ENCODE data around the gene DCTN3.

DCTN3 gene

DNA sequence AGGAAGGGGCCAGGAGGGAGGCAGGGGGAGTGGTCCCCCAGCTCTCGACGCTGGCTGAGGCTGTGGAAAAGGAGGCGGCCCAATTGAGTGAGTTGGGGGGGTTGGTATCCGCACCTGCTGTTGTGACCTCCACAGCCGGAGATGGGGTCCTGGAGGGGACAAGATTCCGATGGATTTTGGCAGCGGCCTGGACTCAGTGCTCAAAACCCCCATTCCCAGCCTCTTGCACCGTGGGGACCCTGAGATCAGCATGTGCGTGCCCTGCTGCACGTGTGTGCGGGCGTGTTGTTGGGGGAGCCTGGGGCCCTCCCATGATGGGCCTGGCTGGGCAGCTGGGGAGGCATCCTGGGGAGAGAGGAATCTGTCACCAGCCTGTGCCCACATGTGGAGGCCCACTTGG lies 45.7 kb downstream of the DCTN3 start:
- TF ChIP-seq, protein P1, sequence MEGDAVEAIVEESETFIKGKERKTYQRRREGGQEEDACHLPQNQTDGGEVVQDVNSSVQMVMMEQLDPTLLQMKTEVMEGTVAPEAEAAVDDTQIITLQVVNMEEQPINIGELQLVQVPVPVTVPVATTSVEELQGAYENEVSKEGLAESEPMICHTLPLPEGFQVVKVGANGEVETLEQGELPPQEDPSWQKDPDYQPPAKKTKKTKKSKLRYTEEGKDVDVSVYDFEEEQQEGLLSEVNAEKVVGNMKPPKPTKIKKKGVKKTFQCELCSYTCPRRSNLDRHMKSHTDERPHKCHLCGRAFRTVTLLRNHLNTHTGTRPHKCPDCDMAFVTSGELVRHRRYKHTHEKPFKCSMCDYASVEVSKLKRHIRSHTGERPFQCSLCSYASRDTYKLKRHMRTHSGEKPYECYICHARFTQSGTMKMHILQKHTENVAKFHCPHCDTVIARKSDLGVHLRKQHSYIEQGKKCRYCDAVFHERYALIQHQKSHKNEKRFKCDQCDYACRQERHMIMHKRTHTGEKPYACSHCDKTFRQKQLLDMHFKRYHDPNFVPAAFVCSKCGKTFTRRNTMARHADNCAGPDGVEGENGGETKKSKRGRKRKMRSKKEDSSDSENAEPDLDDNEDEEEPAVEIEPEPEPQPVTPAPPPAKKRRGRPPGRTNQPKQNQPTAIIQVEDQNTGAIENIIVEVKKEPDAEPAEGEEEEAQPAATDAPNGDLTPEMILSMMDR (IDR thresholded peaks at IDR 0.05; ENCODE audit: insufficient read depth, missing control alignments): no peak
- FAIRE-seq: no peak
- DNase-seq (ENCODE audit: insufficient read length, low spot score): no peak

DNA sequence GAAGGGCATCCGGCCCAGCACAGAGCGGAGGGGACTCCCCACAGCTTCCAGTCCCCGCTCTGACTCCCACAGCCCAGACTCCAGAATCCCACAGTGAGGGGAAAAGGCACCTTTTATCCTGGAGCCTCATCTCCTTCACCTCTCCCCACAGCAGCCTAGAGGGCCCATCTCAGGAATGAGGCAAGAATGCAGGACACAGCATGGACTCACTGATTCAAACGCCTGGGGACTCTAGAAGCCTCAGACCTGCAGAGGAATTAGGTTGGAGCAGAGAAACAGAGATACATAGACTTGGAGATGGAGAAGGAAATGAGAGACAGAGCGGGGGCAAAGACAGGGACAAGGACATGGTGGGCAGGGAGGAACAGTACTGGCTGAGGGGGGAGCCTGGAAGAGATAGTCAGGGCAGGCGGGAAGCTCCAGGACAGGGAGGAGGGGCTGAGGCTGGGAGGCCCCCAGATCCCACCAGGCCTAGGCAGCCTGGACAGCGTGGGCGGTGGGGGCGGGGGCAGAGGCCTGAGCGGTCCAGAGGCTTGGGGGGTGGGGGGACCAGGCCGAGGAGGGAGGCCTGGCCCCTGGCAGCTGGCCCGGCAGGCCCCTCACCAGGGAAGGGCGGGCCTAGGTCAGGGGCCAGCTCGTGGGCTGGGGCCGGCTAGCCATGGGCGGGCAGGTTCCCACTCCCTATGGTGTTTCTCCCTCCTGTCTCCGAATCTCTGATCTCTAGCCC lies 46.5 kb downstream of the DCTN3 start:
- DNase-seq (ENCODE audit: insufficient read length, low spot score) (no peak), FAIRE-seq (no peak)
- TF ChIP-seq, protein P1 (IDR thresholded peaks at IDR 0.05; ENCODE audit: insufficient read depth, missing control alignments): no peak

DNA sequence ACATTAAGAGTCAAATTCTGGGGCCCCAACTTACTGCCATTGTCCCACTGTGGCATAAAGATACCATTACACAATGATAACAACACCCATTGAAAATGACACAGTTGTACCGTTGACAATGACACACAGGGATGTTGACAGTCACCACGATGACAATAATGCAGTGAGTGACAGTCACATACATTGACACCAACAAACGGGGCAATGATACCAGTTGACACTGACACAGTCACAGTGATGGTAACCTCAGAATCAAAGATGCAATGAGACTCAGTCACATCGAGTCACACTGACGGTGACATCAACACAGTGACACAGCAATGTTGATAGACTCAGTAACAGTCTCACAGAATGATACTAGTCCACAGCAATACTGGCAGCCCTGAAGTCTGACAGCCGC lies 47.7 kb downstream of the DCTN3 start:
- no peak for DNase-seq (ENCODE audit: insufficient read length, low spot score)
- TF ChIP-seq, protein P1 (IDR thresholded peaks at IDR 0.05; ENCODE audit: insufficient read depth, missing control alignments): no peak
- no peak for FAIRE-seq

DNA sequence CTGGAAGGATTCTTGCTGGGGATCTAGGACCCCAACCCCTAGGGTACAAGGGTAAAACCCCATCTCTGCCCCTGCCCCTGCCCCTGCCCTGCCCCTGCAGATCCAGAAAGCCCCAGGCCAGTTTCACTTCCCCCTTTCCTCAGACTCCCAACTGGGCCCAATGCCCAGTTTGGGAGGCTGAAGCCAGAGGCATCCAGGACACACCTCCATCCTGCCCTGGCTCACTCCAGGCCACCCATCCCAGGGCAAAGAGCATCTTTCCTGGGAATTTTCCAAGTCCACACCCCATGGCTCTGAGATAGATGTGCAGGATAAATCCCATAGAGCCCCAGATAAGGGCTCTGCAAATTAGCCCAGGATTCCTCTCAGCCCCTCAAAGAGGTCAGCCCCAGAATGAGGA lies 48.2 kb downstream of the DCTN3 start:
- TF ChIP-seq, protein P1 (IDR thresholded peaks at IDR 0.05; ENCODE audit: insufficient read depth, missing control alignments): no peak
- FAIRE-seq (no peak), DNase-seq (ENCODE audit: insufficient read length, low spot score) (no peak)

DNA sequence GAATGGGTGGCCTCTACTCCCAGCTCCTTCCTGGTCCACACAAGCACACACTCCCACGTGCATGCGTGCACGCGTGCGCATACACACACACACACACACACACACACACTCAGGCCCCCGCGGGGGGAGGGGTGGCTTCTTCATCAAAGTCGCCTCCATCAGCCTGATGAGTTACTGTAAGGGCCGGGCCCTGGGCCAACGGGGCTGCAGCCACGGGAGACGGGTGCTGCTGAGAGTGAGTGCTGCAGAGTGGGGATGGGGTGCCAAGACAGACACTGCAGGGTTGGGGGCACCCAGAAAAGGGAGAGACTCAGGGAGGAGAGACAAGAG lies 48.8 kb downstream of the DCTN3 start:
- TF ChIP-seq, protein P1 (IDR thresholded peaks at IDR 0.05; ENCODE audit: insufficient read depth, missing control alignments): no peak
- FAIRE-seq (no peak), DNase-seq (ENCODE audit: insufficient read length, low spot score) (no peak)

DNA sequence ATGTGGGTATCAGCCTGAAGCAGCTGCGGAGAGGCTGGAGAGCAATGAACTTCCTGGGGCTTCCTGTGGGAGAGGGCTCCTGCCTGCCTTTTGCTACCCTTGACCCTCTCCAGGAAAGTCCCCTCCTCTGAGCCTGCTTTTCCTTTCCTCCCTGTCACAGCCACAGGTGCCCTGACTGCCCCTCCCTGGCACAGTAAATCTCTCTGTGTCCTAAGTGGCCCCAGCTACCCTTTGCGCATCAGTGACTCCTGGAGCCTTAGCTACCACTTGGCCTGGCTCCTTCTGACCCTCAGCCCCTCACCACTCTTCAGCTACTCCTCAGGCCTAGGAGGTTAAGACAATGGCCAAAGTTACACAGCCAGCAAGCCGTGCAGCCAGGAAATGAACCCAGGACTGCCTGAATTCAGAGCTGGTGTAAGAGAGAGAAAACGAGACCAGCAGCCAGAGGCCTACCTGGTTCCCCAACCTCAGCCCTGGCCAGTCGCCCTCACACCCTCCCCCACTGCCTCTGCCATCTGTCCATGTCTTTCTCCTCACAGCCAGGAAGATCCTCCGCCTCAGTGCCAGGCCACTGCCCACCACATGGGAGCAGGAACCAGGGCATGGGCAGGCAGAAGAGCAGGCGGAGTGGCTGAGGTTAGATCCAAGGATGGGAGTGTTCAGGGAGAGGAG lies 49.4 kb downstream of the DCTN3 start:
- TF ChIP-seq, protein P1 (IDR thresholded peaks at IDR 0.05; ENCODE audit: insufficient read depth, missing control alignments): no peak
- DNase-seq (ENCODE audit: insufficient read length, low spot score) (no peak), FAIRE-seq (no peak)

DNA sequence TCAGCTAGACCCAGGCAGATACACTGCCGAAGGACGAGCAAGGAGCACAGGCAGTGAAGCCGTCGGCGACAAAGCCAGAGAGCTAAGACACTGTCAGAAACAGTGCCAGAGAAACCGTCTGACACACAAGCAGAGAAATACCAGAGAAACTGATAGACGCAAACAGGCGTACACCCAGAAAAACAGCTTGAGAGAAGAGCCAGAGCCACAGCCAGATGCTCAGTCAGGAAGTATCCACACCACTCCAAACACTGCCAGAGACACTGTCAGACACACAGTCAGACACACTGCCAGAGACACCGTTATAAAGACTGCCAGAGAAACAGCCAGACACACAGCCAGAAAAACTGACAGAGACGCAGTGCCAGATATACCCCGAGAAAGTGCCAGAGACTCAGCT lies 49.9 kb downstream of the DCTN3 start:
- TF ChIP-seq, protein P1 (IDR thresholded peaks at IDR 0.05; ENCODE audit: insufficient read depth, missing control alignments): no peak
- DNase-seq (ENCODE audit: insufficient read length, low spot score) (no peak), FAIRE-seq (no peak)

All from D721Med (cell line).